PC-9 (cell line): Measurements from ENCODE around the gene NPC2. TPM values are rescaled to one million over a fixed set of nuclear protein-coding genes. Genes with fewer than 3 reads are reported as not detected.

Experiments used
- BruUV-seq: library from RNA; stranded (reverse); fragments of 400-500 nt; replicated peaks from 2 replicates; lab custom pipeline; 2021; lab: Mats Ljungman, UMichigan
- CTCF ChIA-PET: fragments of 300-600 bp; sonication (Branson Sonifier 250); formaldehyde crosslinking; loops from one replicate; lab custom pipeline; 2022; ENCODE audit warnings: antibody characterized with exemption; lab: Charles Lee
- POLR2A ChIA-PET: fragments of 300-600 bp; sonication (Branson Sonifier 250); formaldehyde crosslinking; loops from one replicate; lab custom pipeline; 2022; ENCODE audit warnings: antibody characterized with exemption; ENCODE audit not compliant: unreplicated experiment; lab: Charles Lee
- DNase-seq, 2 experiments: peaks; one replicate each; pipeline versions ENCODE4 v3.0.0 to v3.0.0-alpha.2; 2015 to 2022; ENCODE audit warnings: mixed read lengths in 1 of 2
- H2AFZ ChIP-seq: fragments of 200-600 bp; sonication (generic); 2 replicates; pipeline ENCODE4 v1.8.1; 2017; ENCODE audit warnings: antibody characterized with exemption
- H3F3A ChIP-seq: fragments of 200-600 bp; sonication (generic); 2 replicates; pipeline ENCODE4 v1.8.1; 2017; ENCODE audit warnings: antibody characterized with exemption, mild to moderate bottlenecking, low read depth; ENCODE audit not compliant: insufficient read depth
- H3K27ac ChIP-seq: fragments of 200-600 bp; sonication (generic); 2 replicates; pipeline ENCODE4 v1.6.1; 2016; ENCODE audit warnings: mixed run types
- H3K27me3 ChIP-seq: fragments of 200-600 bp; sonication (generic); 2 replicates; pipeline ENCODE4 v1.6.1; 2016; ENCODE audit warnings: low read depth, mixed run types; ENCODE audit not compliant: insufficient read depth
- H3K36me3 ChIP-seq: fragments of 200-600 bp; sonication (generic); 2 replicates; pipeline ENCODE4 v1.6.1; 2016; ENCODE audit warnings: low read depth, mixed run types
- H3K4me1 ChIP-seq: fragments of 200-600 bp; sonication (generic); replicated peaks from 2 replicates; pipeline ENCODE4 v1.6.1; 2016; ENCODE audit warnings: mixed run types; ENCODE audit not compliant: insufficient read depth
- H3K4me2 ChIP-seq: fragments of 200-600 bp; sonication (generic); 2 replicates; pipeline ENCODE4 v1.6.1; 2017; ENCODE audit warnings: mixed run types
- H3K4me3 ChIP-seq: fragments of 200-600 bp; sonication (generic); 2 replicates; pipeline ENCODE4 v1.6.1; 2016; ENCODE audit warnings: mixed run types
- H3K79me2 ChIP-seq: fragments of 200-600 bp; sonication (generic); 2 replicates; pipeline ENCODE4 v1.6.1; 2017; ENCODE audit warnings: low read depth, mixed run types
- H3K9me2 ChIP-seq: fragments of 200-600 bp; sonication (generic); 2 replicates; pipeline ENCODE4 v1.8.1; 2017; ENCODE audit warnings: mild to moderate bottlenecking; ENCODE audit not compliant: insufficient read depth
- H3K9me3 ChIP-seq: fragments of 200-600 bp; sonication (generic); 2 replicates; pipeline ENCODE4 v1.8.1; 2016; ENCODE audit warnings: low read depth; ENCODE audit not compliant: insufficient read depth
- H4K20me1 ChIP-seq: fragments of 200-600 bp; sonication (generic); 2 replicates; pipeline ENCODE4 v1.8.1; 2017; ENCODE audit not compliant: insufficient read depth
- CTCF ChIP-seq: fragments of 200-600 bp; sonication (generic); conservative IDR thresholded peaks from 2 replicates; pipeline ENCODE4 v1.6.1; 2017; ENCODE audit warnings: mixed run types, antibody characterized with exemption, mild to moderate bottlenecking, moderate library complexity
- EZH2 ChIP-seq: fragments of 200-600 bp; sonication (generic); IDR thresholded peaks from 2 replicates; pipeline ENCODE4 v1.8.0; 2017; ENCODE audit warnings: antibody characterized with exemption, low read depth
- intact Hi-C: fragments of 100-400 bp; cut with micrococcal nuclease; formaldehyde crosslinking; loops from one replicate; pipeline ENCODE4 v1.10.0; 2022; ENCODE audit not compliant: unreplicated experiment
- total RNA-seq: library from RNA; stranded (reverse); gene quantifications from 2 replicates; pipeline ENCODE4 v1.2.3, GENCODE V29; 2021

The NPC2 gene
- total RNA-seq, 1 experiment from 2014 or later = 1,010 TPM

- H3K36me3 ChIP-seq = peaks cover 7% of the 10 kb centered on the region; the same call in 1 of the 2 replicates
- no peak overlapping the region for H3K4me3 ChIP-seq
- POLR2A ChIA-PET = interaction anchor here (0.5 kb wide), 1 partner anchor 165 kb away, joined by 17 read pairs; no protein-coding TSS in a partner anchor
- no peaks in the 10 kb centered on the region for H3K9me2 ChIP-seq
- no TSS peak for BruUV-seq
- no peaks in the 10 kb centered on the region for H3K4me1 ChIP-seq
- no peak overlapping the region for H3K27ac ChIP-seq
- H3K4me2 ChIP-seq = no peak overlapping the region
- H2AFZ ChIP-seq = no peak overlapping the region
- CTCF ChIA-PET = interaction anchor here (0.5 to 0.6 kb wide), 2 partner anchors 25 to 208 kb away, joined by 3 to 7 read pairs; no protein-coding TSS in a partner anchor
- TF ChIP-seq EZH2 (no peak), CTCF (no peak)
- H3K9me3 ChIP-seq = no peaks in the 10 kb centered on the region
- no peaks in the 10 kb centered on the region for H3K79me2 ChIP-seq
- intact Hi-C loops = no loop called here
- no peaks in the 10 kb centered on the region for H3K27me3 ChIP-seq
- DNase-seq = no peak
- peaks cover 10% of the 10 kb centered on the region; the same call in 1 of the 2 replicates for H3F3A ChIP-seq
- H4K20me1 ChIP-seq = no peaks in the 10 kb centered on the region
Observed at GRCh38 chr14:74504874-74505720, 12.0 kb upstream of the NPC2 start.

- intact Hi-C loops = no loop called here
Observed at GRCh38 chr14:74504412-74504811, 11.3 kb upstream of the NPC2 start.

More at GRCh38 chr14:74504412-74504811, 11.3 kb upstream of the NPC2 start:
- Histone ChIP-seq H2AFZ (no peak overlapping the region), H3K4me2 (no peak overlapping the region), H3K9me2 (no peaks in the 10 kb centered on the region), H3K79me2 (no peaks in the 10 kb centered on the region), H3K4me3 (no peak overlapping the region), H3K36me3 (peaks cover 7% of the 10 kb centered on the region; the same call in 1 of the 2 replicates), H3F3A (peaks cover 16% of the 10 kb centered on the region; the same call in 1 of the 2 replicates), H3K4me1 (no peaks in the 10 kb centered on the region), H3K9me3 (no peaks in the 10 kb centered on the region), H4K20me1 (no peaks in the 10 kb centered on the region), H3K27me3 (no peaks in the 10 kb centered on the region), H3K27ac (no peak overlapping the region)
- ChIA-PET POLR2A (interaction anchor here (0.5 kb wide), 1 partner anchor 166 kb away, joined by 17 read pairs; no protein-coding TSS in a partner anchor), CTCF (no interaction called here)
- no peak for DNase-seq
- BruUV-seq = no TSS peak
- TF ChIP-seq CTCF (no peak), EZH2 (no peak)
